Stimulated activated CD4-positive, alpha-beta T cell treated with anti-CD3 and anti-CD28 coated beads, TNF-alpha, amount 100 ng/mL, for 4 hours (primary cell): ENCODE results near the gene BTBD6.
"Not testable (repeated sequence)": the region's sequence is repeated elsewhere in the genome, so short reads cannot be mapped to it uniquely, and the experiment has no call there.

Experiments used
- DNase-seq, 3 experiments: peaks; one replicate each; pipeline ENCODE4 v3.0.0-alpha.2; 2020; ENCODE audit warnings: low read depth in 3 of 3

Gene BTBD6

GRCh38 chr14:105294142-105294597, 45.8 kb downstream of the BTBD6 start:
- DNase-seq, result no peak

GRCh38 chr14:105297311-105297710, 49.0 kb downstream of the BTBD6 start:
- DNase-seq, result not testable (repeated sequence)

GRCh38 chr14:105299654-105300541, 51.6 kb downstream of the BTBD6 start:
- no peak for DNase-seq
